Activated CD4-positive, alpha-beta T cell treated with anti-CD3 and anti-CD28 coated beads, Interleukin-2, amount 50 U/mL, for 4 hours (primary cell): ENCODE data around the gene COPRS.

Experiments
- DNase-seq, 2 experiments: peaks; one replicate each; pipeline ENCODE4 v3.0.0-alpha.2; 2020

The COPRS gene

GRCh38 chr17:31806921-31807320 lies 52.1 kb downstream of the COPRS start:
- no peak for DNase-seq

- no peak for DNase-seq
These were observed 55.4 kb downstream of the COPRS start for GRCh38 chr17:31803494-31804213.

DNA sequence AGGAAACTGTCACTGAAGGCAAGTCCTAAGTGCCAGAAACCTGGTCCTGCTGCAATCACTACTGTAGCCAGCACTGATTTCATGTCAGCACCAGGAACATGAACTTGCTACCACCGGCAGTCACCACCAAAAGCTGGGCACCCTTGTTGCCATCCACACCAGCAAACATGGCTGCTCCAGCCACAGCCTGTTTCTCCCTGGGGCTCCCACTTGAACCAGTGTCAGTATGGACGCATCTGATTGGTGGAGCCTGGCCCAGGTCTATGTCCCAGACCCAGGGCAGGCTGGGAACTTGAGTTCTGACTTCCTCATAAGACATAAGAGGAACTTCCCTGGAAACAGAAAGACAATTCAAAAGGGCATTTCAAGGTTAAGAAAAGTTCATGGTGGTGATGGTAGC lies 56.5 kb downstream of the COPRS start:
- DNase-seq = no peak
